Measurements from ENCODE around the gene DESI2.

DESI2 gene

DNA sequence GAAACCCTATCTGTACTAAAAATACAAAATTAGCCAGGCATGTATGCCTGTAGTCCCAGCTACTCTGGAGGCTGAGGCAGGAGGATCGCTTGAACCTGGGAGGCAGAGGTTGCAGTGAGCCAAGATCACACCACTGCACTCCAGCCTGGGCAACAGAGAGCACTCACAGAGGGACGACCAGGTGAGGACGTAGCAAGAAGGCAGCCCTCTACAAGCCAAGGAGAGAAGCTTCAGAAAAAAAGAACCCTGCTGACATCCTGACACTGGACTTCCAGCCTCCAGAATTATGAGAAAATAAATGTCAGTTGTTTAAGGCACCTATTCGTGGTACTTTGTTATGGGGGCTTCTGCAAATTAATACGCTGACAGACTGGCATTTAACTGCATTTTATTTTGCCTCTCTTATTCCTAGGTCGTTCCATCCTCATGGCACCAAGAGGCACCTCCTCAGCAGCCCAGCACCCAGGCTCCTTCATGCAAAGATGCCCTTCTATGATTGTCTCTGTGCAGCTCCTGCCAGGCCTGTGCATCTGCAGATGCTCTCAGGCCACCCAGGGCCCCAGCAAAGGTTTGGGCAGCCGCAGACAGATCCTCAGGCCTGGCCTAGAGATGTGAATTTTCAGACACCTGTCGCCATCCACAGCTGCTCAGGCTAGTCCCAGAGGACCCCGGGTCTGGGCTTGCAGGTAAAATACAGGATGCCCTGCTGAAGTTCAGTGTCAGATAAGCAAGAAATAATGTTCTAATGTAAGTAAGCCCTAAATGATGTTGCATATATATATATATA is 96.5 kb downstream of the DESI2 start:
- H3K4me3 ChIP-seq = no peak overlapping the region
- H3K27ac ChIP-seq = no peak overlapping the region
- no peaks in the 10 kb centered on the region for H3K4me1 ChIP-seq
- no peak overlapping the region for H3K4me2 ChIP-seq
- no peak overlapping the region for H3K9ac ChIP-seq
- no peak for TF ChIP-seq Cebpa-rat (IDR thresholded peaks at IDR 0.05)
- no peaks in the 10 kb centered on the region for H3K36me3 ChIP-seq
- no peaks in the 10 kb centered on the region for H3K9me3 ChIP-seq
- no peaks in the 10 kb centered on the region for H3K27me3 ChIP-seq
- no peaks in the 10 kb centered on the region for H4K20me1 ChIP-seq

DNA sequence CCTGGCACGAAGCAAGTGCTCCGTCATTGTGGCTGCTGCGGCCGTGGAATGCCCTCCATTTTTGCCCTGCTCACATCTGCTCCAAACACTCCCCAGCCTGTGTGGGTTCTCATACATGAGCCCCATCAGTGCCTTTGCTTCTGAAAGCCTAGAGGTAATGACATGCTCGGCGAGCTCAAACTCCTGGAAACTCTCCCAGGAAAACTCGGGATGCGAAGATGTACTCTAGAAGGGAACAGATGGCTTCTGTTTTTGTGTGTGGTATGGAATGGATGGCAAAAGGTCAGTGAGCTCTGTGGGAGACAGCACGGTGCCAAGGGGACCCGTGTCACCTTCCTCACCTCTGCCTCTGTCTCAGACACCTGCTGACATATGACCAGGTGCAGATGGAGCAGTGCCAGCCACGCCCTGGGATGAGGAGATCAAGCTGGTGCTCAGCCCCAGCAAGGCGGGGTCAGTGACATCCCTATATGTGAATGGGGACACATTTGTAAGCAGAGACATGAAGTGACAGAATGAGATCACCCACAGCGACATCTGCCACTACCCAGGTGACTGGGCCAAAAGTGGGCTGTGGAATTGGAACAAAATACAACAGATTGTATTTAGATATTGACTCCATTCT is 98.5 kb downstream of the DESI2 start:
- H3K36me3 ChIP-seq = no peaks in the 10 kb centered on the region
- H3K27me3 ChIP-seq = no peaks in the 10 kb centered on the region
- no peak overlapping the region for H3K27ac ChIP-seq
- no peak for TF ChIP-seq Cebpa-rat (IDR thresholded peaks at IDR 0.05)
- H3K9me3 ChIP-seq = no peaks in the 10 kb centered on the region
- no peak overlapping the region for H3K4me3 ChIP-seq
- H3K4me1 ChIP-seq = no peaks in the 10 kb centered on the region
- no peak overlapping the region for H3K4me2 ChIP-seq
- H3K9ac ChIP-seq = no peak overlapping the region
- H4K20me1 ChIP-seq = no peaks in the 10 kb centered on the region

DNA sequence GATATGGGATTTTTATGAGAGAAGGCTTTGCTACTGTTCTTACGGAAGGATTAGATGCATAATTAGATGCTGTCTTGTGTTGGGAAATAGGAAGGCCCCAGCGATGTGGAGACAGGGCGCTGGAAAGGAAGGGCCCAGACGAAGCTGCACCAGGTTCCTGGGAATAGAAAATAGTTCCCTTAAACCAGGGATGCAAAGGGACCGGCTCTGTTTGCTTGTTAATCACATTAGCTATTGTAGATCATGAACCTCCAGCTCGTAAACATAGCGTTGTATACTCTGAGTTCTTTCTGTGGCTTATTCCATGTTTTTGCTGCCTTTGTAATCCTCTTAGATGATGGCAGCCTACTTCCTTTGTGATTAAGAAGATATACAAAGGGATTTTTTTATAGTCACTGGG is 102.7 kb downstream of the DESI2 start:
- Histone ChIP-seq H3K9ac (no peak overlapping the region), H3K36me3 (no peaks in the 10 kb centered on the region), H3K27me3 (no peaks in the 10 kb centered on the region), H4K20me1 (no peaks in the 10 kb centered on the region), H3K4me3 (no peak overlapping the region), H3K4me1 (peaks cover 20% of the 10 kb centered on the region), H3K27ac (no peak overlapping the region), H3K4me2 (no peak overlapping the region), H3K9me3 (no peaks in the 10 kb centered on the region)
- no peak for TF ChIP-seq Cebpa-rat (IDR thresholded peaks at IDR 0.05)

DNA sequence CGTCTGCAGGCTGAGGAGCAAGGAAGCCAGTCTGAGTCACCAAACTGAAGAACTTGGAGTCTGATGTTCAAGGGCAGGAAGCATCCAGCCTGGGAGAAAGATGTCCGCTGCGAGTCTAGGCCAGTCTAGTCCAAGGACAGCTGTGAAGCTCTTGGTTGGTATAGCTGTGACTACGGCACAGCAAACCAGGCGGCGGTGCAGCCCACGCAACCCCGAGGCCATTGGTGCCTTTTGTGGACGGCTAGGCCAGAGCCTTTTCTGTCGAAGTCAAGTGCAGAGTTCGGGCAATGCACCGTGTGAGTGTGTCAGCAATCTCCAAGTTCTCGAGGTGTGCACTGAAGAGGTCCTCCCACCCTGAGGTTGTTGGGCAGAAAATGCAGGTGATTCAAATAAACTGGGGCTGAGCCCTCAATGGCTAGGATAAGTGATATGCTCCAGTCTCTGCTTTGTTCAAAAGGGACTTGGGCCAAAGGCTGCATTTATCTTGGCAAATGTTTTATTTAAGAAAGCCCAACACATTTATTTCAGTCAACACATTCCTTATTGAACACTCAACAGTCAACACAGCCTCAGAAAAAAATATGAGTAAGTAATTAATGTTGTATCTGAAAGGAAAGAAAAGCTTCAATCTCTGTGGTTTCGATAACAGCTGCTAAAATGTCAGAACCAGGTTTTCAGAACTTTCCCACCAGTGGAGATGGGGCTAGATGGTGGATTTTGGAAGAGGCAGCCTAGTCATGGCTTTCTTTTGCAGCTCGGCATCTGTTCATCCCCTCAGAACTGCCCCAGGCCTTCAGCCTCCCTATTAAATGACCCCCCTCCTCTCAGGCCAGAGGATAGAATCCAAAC is 104.4 kb downstream of the DESI2 start:
- Histone ChIP-seq H3K27me3 (no peaks in the 10 kb centered on the region), H3K4me1 (peaks cover 37% of the 10 kb centered on the region), H3K4me2 (no peak overlapping the region), H3K9me3 (no peaks in the 10 kb centered on the region), H3K36me3 (no peaks in the 10 kb centered on the region), H4K20me1 (no peaks in the 10 kb centered on the region), H3K27ac (no peak overlapping the region), H3K4me3 (no peak overlapping the region), H3K9ac (no peak overlapping the region)
- no peak for TF ChIP-seq Cebpa-rat (IDR thresholded peaks at IDR 0.05)
